WERI-Rb-1 (cell line): ENCODE measurements around the gene AMZ1.
"Not testable (repeated sequence)": the region's sequence is repeated elsewhere in the genome, so short reads cannot be mapped to it uniquely, and the experiment has no call there.

ENCODE experiments used
- DNase-seq: peaks from one replicate; pipeline ENCODE4 v3.0.0-alpha.2; 2020
- H3K27ac ChIP-seq: fragments of 250-450 bp; sonication (Bioruptor Pico); 2 replicates; pipeline ENCODE4 v1.5.1; 2020; ENCODE audit warnings: mild to moderate bottlenecking, moderate library complexity
- H3K27me3 ChIP-seq: fragments of 250-450 bp; sonication (Bioruptor Pico); 2 replicates; pipeline ENCODE4 v1.5.1; 2021; ENCODE audit warnings: mild to moderate bottlenecking, low read depth, moderate library complexity; ENCODE audit not compliant: insufficient read depth, severe bottlenecking
- H3K36me3 ChIP-seq: fragments of 250-450 bp; sonication (Bioruptor Pico); 2 replicates; pipeline ENCODE4 v1.5.1; 2020; ENCODE audit warnings: mild to moderate bottlenecking, moderate library complexity
- H3K4me3 ChIP-seq: 2 replicates; pipeline ENCODE4 v1.5.1; 2011; ENCODE audit warnings: low read depth, mild to moderate bottlenecking, control low read depth, low read length
- H3K9me3 ChIP-seq: fragments of 250-450 bp; sonication (Bioruptor Pico); 2 replicates; pipeline ENCODE4 v1.5.1; 2021; ENCODE audit warnings: mild to moderate bottlenecking, moderate library complexity; ENCODE audit not compliant: severe bottlenecking
- TF ChIP-seq, protein P1 (sequence below): IDR thresholded peaks from 2 replicates; pipeline ENCODE4 v1.5.1; 2011; ENCODE audit warnings: low read depth, mild to moderate bottlenecking, control low read depth, inconsistent platforms, low read length

Gene AMZ1

DNA sequence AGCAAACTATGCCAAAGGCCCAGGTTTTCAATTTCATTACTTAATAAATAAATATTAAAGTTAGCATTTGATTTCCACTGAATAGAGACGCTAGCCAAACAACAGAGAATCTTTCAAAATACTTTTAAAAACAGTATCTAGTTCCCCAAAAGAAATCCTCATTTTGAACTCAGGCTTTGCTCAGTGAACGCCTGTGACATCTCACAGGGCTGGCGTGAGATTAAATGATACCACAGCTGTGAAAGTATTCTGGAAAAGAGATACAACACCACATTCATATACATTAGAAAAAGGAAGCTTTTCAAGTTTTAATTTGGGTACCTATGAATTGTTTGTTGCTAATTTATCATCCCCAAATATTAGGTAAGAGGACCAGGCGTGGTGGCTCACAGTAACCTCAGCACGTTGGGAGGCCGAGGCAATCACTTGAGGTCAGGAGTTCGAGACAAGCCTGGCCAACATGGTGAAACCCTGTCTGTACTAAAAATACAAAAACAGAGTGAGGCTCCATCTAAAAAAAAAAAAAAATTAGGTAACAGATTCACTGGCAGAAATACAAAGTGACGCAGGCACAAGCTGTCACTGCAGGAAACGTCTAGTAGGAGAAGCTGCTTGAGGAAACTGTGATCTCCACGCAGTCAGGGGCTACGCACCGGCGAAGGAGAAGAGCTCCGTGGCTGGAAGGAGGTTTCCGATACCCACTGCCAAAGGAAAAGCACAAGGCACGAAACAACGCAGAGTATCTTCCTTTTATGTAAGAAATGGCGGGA lies 50.0 kb downstream of the AMZ1 start:
- no peak for DNase-seq
- no peak overlapping the region for H3K27ac ChIP-seq
- TF ChIP-seq, protein P1, sequence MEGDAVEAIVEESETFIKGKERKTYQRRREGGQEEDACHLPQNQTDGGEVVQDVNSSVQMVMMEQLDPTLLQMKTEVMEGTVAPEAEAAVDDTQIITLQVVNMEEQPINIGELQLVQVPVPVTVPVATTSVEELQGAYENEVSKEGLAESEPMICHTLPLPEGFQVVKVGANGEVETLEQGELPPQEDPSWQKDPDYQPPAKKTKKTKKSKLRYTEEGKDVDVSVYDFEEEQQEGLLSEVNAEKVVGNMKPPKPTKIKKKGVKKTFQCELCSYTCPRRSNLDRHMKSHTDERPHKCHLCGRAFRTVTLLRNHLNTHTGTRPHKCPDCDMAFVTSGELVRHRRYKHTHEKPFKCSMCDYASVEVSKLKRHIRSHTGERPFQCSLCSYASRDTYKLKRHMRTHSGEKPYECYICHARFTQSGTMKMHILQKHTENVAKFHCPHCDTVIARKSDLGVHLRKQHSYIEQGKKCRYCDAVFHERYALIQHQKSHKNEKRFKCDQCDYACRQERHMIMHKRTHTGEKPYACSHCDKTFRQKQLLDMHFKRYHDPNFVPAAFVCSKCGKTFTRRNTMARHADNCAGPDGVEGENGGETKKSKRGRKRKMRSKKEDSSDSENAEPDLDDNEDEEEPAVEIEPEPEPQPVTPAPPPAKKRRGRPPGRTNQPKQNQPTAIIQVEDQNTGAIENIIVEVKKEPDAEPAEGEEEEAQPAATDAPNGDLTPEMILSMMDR, result no peak
- H3K9me3 ChIP-seq, result no peaks in the 10 kb centered on the region
- H3K27me3 ChIP-seq, result no peaks in the 10 kb centered on the region
- H3K36me3 ChIP-seq, result no peaks in the 10 kb centered on the region; the same call in 1 of the 2 replicates
- no peak overlapping the region for H3K4me3 ChIP-seq

DNA sequence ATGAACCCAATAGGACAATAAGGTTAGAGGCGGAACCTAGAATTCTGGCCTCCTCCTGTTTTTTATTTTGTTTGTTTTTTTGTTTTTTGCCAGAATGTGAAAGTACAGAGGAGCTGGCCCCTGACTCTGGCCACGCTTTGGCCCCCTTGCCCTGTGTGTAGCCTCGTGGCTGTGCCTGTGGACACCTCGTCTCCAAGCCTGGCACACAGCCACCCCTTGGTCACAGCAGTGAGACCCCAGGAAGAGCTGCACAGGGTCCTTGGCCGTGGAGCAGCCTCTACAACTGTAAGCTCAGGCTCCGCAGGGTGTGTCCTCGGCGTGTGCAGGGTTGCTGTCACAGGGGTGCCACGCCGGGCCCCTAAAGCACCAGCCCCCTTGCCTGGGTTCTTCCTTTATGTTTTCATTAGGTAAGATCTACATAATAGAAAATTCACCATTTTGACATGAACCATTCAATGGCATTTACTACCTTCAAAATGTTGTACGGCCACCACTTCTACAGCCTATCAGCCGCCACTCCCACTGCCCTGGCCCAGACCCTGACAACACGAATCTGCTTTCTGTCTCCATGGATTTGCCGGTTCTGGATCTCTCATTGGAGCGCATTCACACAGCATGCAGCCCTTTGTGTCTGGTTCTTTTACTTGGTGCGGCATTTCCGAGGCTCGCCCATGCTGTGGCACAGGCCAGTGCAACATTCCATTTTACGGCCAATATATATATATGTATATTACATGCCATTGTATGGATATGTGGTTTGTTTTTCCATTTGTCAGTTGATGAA lies 51.0 kb downstream of the AMZ1 start:
- Histone ChIP-seq H3K27ac (no peak overlapping the region), H3K9me3 (no peaks in the 10 kb centered on the region), H3K4me3 (no peak overlapping the region), H3K27me3 (no peaks in the 10 kb centered on the region), H3K36me3 (no peaks in the 10 kb centered on the region)
- TF ChIP-seq, protein P1, result no peak
- DNase-seq, result no peak

DNA sequence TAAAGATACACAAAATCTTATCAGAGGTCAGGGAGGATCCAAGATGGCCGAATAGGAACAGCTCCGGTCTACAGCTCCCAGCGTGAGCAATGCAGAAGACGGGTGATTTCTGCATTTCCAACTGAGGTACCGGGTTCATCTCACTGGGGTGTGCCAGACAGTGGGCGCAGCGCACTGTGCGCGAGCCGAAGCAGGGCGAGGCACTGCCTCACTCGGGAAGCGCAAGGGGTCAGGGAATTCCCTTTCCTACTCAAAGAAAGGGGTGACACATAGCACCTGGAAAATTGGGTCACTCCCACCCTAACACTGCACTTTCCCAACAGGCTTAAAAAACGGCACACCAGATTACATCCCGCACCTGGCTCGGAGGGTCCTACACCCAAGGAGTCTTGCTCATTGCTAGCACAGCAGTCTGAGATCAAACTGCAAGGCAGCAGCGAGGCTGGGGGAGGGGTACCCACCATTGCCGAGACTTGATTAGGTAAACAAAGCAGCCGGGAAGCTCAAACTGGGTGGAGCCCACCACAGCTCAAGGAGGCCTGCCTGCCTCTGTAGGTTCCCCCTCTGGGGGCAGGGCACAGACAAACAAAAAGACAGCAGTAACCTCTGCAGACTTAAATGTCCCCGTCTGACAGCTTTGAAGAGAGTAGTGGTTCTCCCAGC lies 55.7 kb downstream of the AMZ1 start:
- not testable (repeated sequence) for H3K4me3 ChIP-seq, H3K9me3 ChIP-seq, H3K27me3 ChIP-seq, H3K36me3 ChIP-seq, H3K27ac ChIP-seq, DNase-seq

DNA sequence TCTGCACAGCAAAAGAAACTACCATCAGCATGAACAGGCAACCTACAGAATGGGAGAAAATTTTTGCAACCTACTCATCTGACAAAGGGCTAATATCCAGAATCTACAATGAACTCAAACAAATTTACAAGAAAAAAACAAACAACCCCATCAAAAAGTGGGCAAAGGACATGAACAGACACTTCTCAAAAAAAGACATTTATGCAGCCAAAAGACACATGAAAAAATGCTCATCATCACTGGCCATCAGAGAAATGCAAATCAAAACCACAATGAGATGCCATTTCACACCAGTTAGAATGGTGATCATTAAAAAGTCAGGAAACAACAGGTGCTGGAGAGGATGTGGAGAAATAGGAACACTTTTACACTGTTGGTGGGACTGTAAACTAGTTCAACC lies 60.7 kb downstream of the AMZ1 start:
- H3K4me3 ChIP-seq, H3K36me3 ChIP-seq, H3K9me3 ChIP-seq, DNase-seq, H3K27me3 ChIP-seq, H3K27ac ChIP-seq: not testable (repeated sequence)

DNA sequence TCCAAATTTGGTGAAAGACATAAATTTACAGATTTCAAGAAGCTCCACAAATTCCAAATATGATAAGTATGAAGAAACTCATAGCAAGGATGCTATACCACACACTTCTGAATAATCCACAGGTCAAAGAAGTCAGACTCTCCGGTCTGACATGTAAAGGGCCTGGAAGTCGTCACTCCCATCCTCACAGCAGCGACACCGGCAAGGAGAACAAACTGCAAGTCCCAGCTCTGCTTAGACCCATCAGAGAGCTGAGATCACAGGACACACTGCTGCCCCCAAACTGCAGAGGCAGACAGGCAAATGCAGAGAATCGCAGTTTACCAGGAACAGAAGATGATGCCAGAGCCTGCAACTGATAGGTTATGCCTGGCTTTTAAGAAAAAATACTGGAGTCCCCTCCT lies 62.0 kb downstream of the AMZ1 start:
- H3K4me3 ChIP-seq, result no peak overlapping the region
- no peak overlapping the region for H3K27ac ChIP-seq
- DNase-seq, result no peak
- H3K27me3 ChIP-seq, result no peaks in the 10 kb centered on the region
- TF ChIP-seq, protein P1, result no peak
- peaks cover 4% of the 10 kb centered on the region for H3K9me3 ChIP-seq
- no peaks in the 10 kb centered on the region for H3K36me3 ChIP-seq

DNA sequence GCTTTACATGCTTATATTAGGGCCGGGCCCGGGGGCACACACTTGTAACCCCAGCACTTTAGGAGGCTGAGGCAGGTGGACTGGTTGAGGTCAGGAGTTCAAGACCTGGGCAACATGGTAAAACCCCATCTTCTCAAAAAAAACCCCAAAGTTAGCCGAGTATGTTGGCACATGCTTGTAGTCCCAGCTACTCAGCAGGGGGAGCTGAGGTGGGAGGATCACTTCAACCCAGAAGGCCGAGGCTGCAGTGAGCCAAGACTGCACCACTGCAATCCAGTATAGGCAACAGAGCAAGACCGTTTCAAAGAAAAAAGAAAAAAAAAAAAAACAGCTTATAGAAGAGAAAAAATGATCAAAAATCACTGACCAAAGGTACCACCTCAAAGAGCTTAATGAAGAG lies 63.1 kb downstream of the AMZ1 start:
- Histone ChIP-seq H3K27me3 (no peaks in the 10 kb centered on the region), H3K4me3 (no peak overlapping the region), H3K27ac (no peak overlapping the region), H3K9me3 (peaks cover 4% of the 10 kb centered on the region), H3K36me3 (no peaks in the 10 kb centered on the region)
- TF ChIP-seq, protein P1, result no peak
- no peak for DNase-seq
